ENCODE results near the gene TUBB4A. TPM values are rescaled to one million over a fixed set of nuclear protein-coding genes. Genes with fewer than 3 reads are reported as not detected.

Gene TUBB4A
- total RNA-seq, 1 experiment from 2014 or later: not detected

- H3K9me3 ChIP-seq (replicated peaks): no peaks in the 10 kb centered on the region
- no peak for DNase-seq
- no peaks in the 10 kb centered on the region for H3K36me3 ChIP-seq
- no peaks in the 10 kb centered on the region for H3K4me1 ChIP-seq
- no peaks in the 10 kb centered on the region for H3K27me3 ChIP-seq
- no peak within 1 kb of the TSS for H3K4me3 ChIP-seq
- no peak within 1 kb of the TSS for H3K27ac ChIP-seq
Measured at GRCh38 chr19:6530386-6531162, 28.5 kb upstream of the TUBB4A start, which contains the start of gene TNFSF9. Gene TNFSF9, plus strand, starts transcription at chr19:6531026. Its CDS starts 11 bp downstream, at chr19:6531037.

DNA sequence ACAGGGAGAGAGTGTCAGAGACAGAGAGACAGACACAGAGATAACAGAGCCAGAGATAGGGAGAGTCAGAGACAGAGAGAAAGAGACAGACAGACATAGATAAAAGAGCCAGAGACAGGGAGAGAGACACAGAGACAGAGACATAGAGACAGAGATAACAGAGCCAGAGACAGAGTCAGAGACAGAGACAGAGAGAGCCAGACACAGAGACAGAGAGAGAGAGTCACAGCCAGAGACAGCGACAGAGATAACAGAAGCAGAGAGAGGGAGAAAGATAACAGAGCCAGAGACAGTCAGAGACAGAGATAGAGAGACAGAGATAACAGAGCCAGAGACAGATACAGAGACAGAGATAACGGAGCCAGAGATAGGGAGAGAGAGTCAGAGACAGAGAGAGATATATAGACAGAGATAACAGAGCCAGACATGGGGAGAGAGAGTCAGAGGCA, 27.9 kb upstream of the TUBB4A start:
- Histone ChIP-seq H3K36me3 (no peaks in the 10 kb centered on the region), H3K27me3 (no peaks in the 10 kb centered on the region), H3K4me1 (no peaks in the 10 kb centered on the region), H3K27ac (no peak overlapping the region), H3K9me3 (replicated peaks) (no peaks in the 10 kb centered on the region), H3K4me3 (no peak overlapping the region)
- DNase-seq: no peak

- Histone ChIP-seq H3K27ac (no peak overlapping the region), H3K9me3 (replicated peaks) (no peaks in the 10 kb centered on the region), H3K4me1 (no peaks in the 10 kb centered on the region), H3K36me3 (no peaks in the 10 kb centered on the region), H3K4me3 (no peak overlapping the region), H3K27me3 (no peaks in the 10 kb centered on the region)
- no peak for DNase-seq
Measured at GRCh38 chr19:6529351-6529750, 27.2 kb upstream of the TUBB4A start.

- Histone ChIP-seq H3K27me3 (no peaks in the 10 kb centered on the region), H3K36me3 (no peaks in the 10 kb centered on the region), H3K4me3 (no peak overlapping the region), H3K27ac (no peak overlapping the region), H3K9me3 (replicated peaks) (no peaks in the 10 kb centered on the region), H3K4me1 (no peaks in the 10 kb centered on the region)
- no peak for DNase-seq
Measured at GRCh38 chr19:6528544-6529121, 26.5 kb upstream of the TUBB4A start.

DNA sequence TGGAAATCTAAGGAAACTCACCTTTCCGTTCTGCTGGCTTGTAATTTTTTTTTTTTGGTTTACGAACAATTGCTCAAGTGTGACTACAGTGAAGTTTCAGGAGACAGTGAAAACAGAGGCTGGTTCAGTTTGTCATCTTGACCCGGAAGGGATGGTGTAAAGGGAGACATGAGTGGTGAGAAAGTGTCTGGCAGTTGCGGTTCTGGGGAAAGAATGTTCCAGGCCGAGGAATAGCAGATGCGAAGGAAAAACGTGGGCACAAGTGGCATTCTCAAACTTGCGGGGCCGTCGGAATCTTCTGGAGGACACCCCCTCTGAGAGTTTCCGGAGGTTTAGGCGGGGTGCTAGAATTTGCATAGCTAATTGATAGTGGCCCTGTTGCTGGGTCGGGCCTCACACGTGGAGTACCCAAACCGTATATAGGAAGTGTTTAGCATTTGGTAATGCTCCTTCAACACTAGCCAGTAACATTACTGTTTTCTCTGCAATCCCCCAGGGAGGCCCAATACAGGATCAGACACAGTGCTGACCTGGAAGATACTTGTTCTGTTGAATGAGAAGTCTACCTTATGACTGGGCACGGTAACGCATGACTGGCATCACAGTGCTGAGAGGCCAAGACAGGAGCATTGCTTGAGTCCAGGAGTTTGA, 25.9 kb upstream of the TUBB4A start:
- DNase-seq: no peak
- H3K27me3 ChIP-seq: no peaks in the 10 kb centered on the region
- no peaks in the 10 kb centered on the region for H3K9me3 ChIP-seq (replicated peaks)
- no peaks in the 10 kb centered on the region for H3K36me3 ChIP-seq
- no peak overlapping the region for H3K27ac ChIP-seq
- no peaks in the 10 kb centered on the region for H3K4me1 ChIP-seq
- H3K4me3 ChIP-seq: no peak overlapping the region

GRCh38 chr19:6524311-6524710, 22.2 kb upstream of the TUBB4A start:
- H3K4me1 ChIP-seq: no peaks in the 10 kb centered on the region
- no peaks in the 10 kb centered on the region for H3K27me3 ChIP-seq
- DNase-seq: no peak
- no peak overlapping the region for H3K27ac ChIP-seq
- H3K36me3 ChIP-seq: no peaks in the 10 kb centered on the region
- no peaks in the 10 kb centered on the region for H3K9me3 ChIP-seq (replicated peaks)
- H3K4me3 ChIP-seq: no peak overlapping the region

DNA sequence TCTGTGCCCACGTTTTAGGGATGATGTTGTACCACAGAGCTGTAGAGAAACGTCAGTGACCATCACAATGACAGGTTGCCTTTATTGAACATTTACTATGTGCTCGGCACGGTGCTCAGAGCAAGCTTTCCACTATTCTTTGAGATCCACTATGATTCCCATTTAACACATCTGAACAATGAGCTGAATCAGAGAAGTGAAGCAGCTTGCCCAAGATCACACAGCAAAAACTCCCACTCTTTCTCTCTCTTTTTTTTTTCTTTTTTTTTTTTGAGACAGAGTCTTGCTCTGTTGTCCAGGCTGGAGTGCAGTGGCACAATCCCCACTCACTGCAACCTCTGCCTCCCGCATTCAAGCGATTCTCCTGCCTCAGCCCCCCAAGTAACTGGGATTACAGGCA, 20.6 kb upstream of the TUBB4A start:
- no peak overlapping the region for H3K4me3 ChIP-seq
- H3K36me3 ChIP-seq: no peaks in the 10 kb centered on the region
- DNase-seq: no peak
- H3K4me1 ChIP-seq: no peaks in the 10 kb centered on the region
- H3K9me3 ChIP-seq (replicated peaks): no peaks in the 10 kb centered on the region
- no peak overlapping the region for H3K27ac ChIP-seq
- no peaks in the 10 kb centered on the region for H3K27me3 ChIP-seq

DNA sequence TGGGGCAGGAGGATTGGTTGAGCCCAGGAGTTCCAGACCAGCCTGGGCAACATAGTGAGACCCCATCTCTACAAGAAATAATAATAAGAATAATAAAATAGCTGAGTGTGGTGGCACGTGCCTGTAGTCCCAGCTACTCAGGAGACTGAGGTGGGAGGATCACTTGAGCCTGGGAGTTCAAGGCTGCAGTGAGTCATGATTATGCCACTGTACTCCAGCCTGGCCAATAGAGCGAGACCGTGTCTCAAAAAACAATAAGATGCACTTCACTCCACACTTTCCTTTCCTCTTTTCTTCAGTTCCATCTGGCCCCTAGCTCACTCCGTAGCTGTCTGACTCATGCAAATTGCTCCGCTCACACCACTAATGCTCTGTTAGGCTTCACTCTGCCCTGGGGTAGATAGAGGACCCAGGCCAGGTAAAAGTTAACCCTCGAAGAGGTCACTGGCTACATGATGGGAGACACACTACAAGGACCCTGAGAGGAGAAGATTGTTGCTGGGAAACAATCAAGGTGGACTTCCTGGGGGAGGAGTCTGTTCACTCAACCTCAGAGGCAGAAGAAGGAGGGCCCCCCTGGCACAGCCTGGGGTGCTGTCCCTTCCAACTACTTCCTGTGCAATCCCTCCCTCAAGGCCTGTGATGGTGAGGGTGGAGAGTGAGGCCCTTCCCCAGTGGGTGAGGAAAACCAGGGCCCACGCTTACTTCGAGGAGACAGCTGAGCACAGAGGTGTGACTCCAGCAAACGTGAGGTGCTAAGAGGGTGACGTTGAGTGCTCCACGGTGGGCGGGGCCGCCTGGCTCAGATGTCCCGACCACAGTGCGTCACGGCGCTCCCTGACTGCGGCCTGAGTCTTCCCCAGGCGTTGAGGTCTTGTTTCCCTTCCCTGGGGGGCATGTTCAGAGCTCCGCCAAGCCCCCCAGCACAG, 19.9 kb upstream of the TUBB4A start:
- no peaks in the 10 kb centered on the region for H3K27me3 ChIP-seq
- no peaks in the 10 kb centered on the region for H3K9me3 ChIP-seq (replicated peaks)
- no peak for DNase-seq
- H3K4me1 ChIP-seq: no peaks in the 10 kb centered on the region
- no peak overlapping the region for H3K27ac ChIP-seq
- H3K36me3 ChIP-seq: no peaks in the 10 kb centered on the region
- no peak overlapping the region for H3K4me3 ChIP-seq

- no peak overlapping the region for H3K4me3 ChIP-seq
- DNase-seq: no peak
- H3K36me3 ChIP-seq: no peaks in the 10 kb centered on the region
- no peak overlapping the region for H3K27ac ChIP-seq
- H3K27me3 ChIP-seq: no peaks in the 10 kb centered on the region
- H3K9me3 ChIP-seq (replicated peaks): no peaks in the 10 kb centered on the region
- no peaks in the 10 kb centered on the region for H3K4me1 ChIP-seq
Measured at GRCh38 chr19:6519289-6519688, 17.2 kb upstream of the TUBB4A start.

- Histone ChIP-seq H3K9me3 (replicated peaks) (no peaks in the 10 kb centered on the region), H3K27ac (no peak overlapping the region), H3K4me3 (no peak overlapping the region), H3K36me3 (no peaks in the 10 kb centered on the region), H3K27me3 (no peaks in the 10 kb centered on the region), H3K4me1 (no peaks in the 10 kb centered on the region)
- no peak for DNase-seq
Measured at GRCh38 chr19:6518145-6518911, 16.2 kb upstream of the TUBB4A start.

DNA sequence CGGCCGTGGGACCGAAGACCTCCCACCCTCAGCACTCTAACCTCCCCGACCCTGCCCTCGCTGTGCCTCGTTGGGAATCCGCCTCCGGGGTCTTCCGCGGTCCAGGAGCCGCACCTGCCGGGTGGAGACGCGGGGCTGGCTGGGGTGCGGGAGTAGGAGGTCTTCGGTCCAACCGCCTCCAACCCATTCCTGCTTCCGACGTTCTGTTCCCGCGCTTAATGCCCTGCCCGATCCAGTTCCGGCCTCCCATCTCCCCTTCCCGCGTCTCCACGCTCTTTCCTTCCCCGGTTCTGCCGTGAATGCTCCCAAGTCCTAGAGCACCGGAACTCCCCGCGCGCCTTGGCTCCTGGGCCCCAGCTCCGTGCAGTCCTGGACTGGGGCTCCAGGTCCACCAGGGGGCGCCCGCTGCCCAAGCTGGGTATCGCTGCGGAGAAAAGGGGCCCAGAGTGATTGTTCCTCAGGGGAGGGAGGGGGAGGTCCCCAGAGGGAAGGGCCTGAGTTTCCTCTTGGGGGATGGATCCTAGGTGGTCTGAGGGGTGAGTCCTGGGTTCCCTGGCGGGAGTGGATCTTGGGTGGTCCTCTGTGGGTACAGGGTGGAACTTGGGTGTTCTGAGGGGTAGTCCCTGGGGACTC, 14.7 kb upstream of the TUBB4A start:
- DNase-seq: peak; percentile 33 to 44
- H3K27ac ChIP-seq: no peak overlapping the region
- no peaks in the 10 kb centered on the region for H3K27me3 ChIP-seq
- no peaks in the 10 kb centered on the region for H3K9me3 ChIP-seq (replicated peaks)
- no peak overlapping the region for H3K4me3 ChIP-seq
- no peaks in the 10 kb centered on the region for H3K4me1 ChIP-seq
- no peaks in the 10 kb centered on the region for H3K36me3 ChIP-seq

DNA sequence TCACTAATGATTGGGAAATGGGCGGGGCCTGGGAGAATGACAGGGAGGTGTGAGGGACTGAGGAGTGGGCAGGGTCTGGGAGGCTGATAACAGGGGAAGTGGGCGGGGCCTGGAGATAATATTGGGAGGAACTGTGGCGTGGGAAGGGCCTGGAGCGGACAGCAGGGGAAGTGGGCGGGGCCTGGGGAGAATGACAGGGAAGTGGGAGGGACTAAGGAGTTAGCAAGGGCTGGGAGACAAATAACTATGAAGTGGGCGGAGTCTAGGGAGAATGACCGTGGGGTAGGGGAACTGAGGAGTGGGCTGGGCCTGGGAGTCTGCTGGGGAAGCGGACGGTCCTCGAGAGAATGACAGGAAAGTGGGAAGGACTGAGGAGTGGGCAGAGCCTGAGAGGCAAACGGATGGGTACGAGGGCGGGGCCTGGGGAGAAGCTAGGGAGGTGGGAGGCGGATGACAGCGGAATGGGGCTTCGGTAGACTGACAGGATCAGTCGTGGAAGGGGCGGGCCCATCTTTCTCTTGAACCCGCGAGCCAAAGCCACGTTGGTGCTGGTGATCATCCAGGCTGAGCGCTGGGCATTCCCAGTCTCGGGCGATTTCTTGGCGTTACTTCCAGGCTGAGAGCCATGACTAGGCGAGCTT, 14.0 kb upstream of the TUBB4A start:
- H3K4me3 ChIP-seq: no peak overlapping the region
- H3K9me3 ChIP-seq (replicated peaks): no peaks in the 10 kb centered on the region
- no peaks in the 10 kb centered on the region for H3K27me3 ChIP-seq
- no peaks in the 10 kb centered on the region for H3K36me3 ChIP-seq
- no peaks in the 10 kb centered on the region for H3K4me1 ChIP-seq
- DNase-seq: peak; percentile 20 to 22
- H3K27ac ChIP-seq: no peak overlapping the region

DNA sequence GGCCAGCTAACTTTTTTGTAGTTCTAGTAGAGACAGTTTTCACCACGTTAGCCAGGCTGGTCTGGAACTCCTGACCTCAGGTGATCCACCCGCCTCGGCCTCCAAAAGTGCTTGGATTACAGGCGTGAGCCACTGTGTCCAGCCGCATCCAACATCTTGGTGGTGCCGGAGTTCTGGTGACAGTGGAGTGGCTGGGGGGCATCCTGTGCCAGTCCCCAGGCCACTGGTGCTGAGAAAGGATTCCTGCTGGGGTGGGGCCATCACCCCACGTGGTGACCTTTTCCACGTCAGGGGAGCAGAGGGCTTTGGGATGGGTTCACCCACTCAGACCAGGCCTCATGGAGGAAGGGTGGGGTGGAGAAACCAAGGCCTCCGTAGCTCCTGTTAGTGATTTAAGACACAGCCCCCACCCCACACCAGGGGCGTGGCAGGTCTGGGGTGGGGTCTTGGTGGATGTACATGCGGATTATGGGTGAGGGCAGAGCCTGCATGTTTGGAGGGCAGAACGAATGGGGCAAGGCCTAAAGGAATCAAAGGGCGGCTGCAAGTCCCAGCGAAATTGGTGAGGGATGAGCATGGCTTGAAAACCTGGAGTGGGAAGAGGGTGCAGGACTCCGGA, 12.9 kb upstream of the TUBB4A start:
- no peak for DNase-seq
- no peaks in the 10 kb centered on the region for H3K27me3 ChIP-seq

More for the DNA sequence above, 12.9 kb upstream of the TUBB4A start:
- no peaks in the 10 kb centered on the region for H3K36me3 ChIP-seq
- no peak overlapping the region for H3K27ac ChIP-seq
- H3K4me3 ChIP-seq: no peak overlapping the region
- H3K4me1 ChIP-seq: no peaks in the 10 kb centered on the region
- H3K9me3 ChIP-seq (replicated peaks): no peaks in the 10 kb centered on the region

Measured in SJCRH30 (cell line).